K562 (cell line): ENCODE results near the gene TMEM143. TPM values are rescaled to one million over a fixed set of nuclear protein-coding genes. Genes with fewer than 3 reads are reported as not detected.
A peak's percentile ranks its signal among the peaks of the same experiment; 100 is the strongest.

Experiments
- BCL6 ChIP-seq: fragments of 250-450 bp; sonication (Bioruptor Pico); IDR thresholded peaks from 2 replicates; pipeline ENCODE4 v1.4.0; 2020
- BHLHE40 ChIP-seq: IDR thresholded peaks from 2 replicates; pipeline ENCODE4 v1.6.1; 2011; ENCODE audit warnings: low read length, improper control_type of control experiment
- BMI1 ChIP-seq: fragments of 150-350 bp; IDR thresholded peaks from 2 replicates; pipeline ENCODE4 v1.6.1; 2014; ENCODE audit warnings: low read length
- CBFA2T3 ChIP-seq: fragments of 450-650 bp; IDR thresholded peaks from 2 replicates; pipeline ENCODE4 v1.6.1; 2017
- CHD4 ChIP-seq: fragments of 200-600 bp; sonication (generic); IDR thresholded peaks from 3 replicates; pipeline ENCODE4 v1.6.1; 2012; ENCODE audit warnings: low read depth, mild to moderate bottlenecking, mixed read lengths, low read length, inconsistent platforms; ENCODE audit not compliant: insufficient read depth, insufficient replicate concordance, poor library complexity, severe bottlenecking
- CXXC5 ChIP-seq: fragments of 250-450 bp; sonication (Bioruptor Pico); IDR thresholded peaks from 2 replicates; pipeline ENCODE4 v1.8.0; 2022; ENCODE audit warnings: inconsistent platforms, mild to moderate bottlenecking, moderate library complexity
- IRF2 ChIP-seq: sonication (generic); formaldehyde crosslinking; IDR thresholded peaks from 2 replicates; pipeline ENCODE4 v1.8.1; 2022; ENCODE audit warnings: mild to moderate bottlenecking, missing genetic modification reagents
- JUN ChIP-seq, 2 experiments: sonication (generic) in 1 of 2; formaldehyde crosslinking in 1 of 2; IDR thresholded peaks; 2 replicates each; pipeline versions ENCODE4 v1.6.1 to v1.8.0; 2012 to 2022; ENCODE audit warnings: borderline replicate concordance in 2 of 2, mild to moderate bottlenecking in 2 of 2, improper control_type of control experiment in 1 of 2, low read depth in 1 of 2, low read length in 1 of 2, missing genetic modification reagents in 1 of 2
- KAT8 ChIP-seq: fragments of 450-650 bp; IDR thresholded peaks from 2 replicates; pipeline ENCODE4 v1.6.1; 2016; ENCODE audit warnings: low read depth, mild to moderate bottlenecking
- POLR2A ChIP-seq: fragments of 450-650 bp; conservative IDR thresholded peaks from 2 replicates; pipeline ENCODE4 v1.6.1; 2016
- POLR3G ChIP-seq: IDR thresholded peaks from 2 replicates; pipeline ENCODE4 v1.6.1; 2011; ENCODE audit not compliant: insufficient read length, insufficient replicate concordance; ENCODE audit errors: extremely low read depth
- SMARCA5 ChIP-seq: fragments of 450-650 bp; IDR thresholded peaks from 2 replicates; pipeline ENCODE4 v1.6.1; 2016
- SOX6 ChIP-seq: fragments of 450-650 bp; IDR thresholded peaks from 2 replicates; pipeline ENCODE4 v1.6.1; 2014; ENCODE audit warnings: mild to moderate bottlenecking
- SRF ChIP-seq, 2 experiments: fragments of 250-450, 450-650 bp in 1 of 2; sonication (Bioruptor Pico) in 1 of 2; sonication (generic) in 1 of 2; formaldehyde crosslinking; IDR thresholded peaks; 2 replicates each; pipeline versions ENCODE4 v1.5.0 to v1.5.1; 2020 to 2022; ENCODE audit warnings: mild to moderate bottlenecking in 1 of 2, missing genetic modification reagents in 1 of 2
- STAT6 ChIP-seq: sonication (generic); formaldehyde crosslinking; IDR thresholded peaks from 2 replicates; pipeline ENCODE4 v1.8.1; 2023; ENCODE audit warnings: mild to moderate bottlenecking, missing genetic modification reagents
- TAF15 ChIP-seq: fragments of 200-400 bp; formaldehyde crosslinking; IDR thresholded peaks from 2 replicates; pipeline ENCODE4 v1.6.1; 2017; ENCODE audit warnings: mild to moderate bottlenecking, low read depth, low read length, moderate library complexity
- TCF3 ChIP-seq: sonication (generic); formaldehyde crosslinking; IDR thresholded peaks from 2 replicates; pipeline ENCODE4 v1.4.0; 2020; ENCODE audit warnings: mild to moderate bottlenecking, missing genetic modification reagents
- ZKSCAN8 ChIP-seq: fragments of 200-800 bp; sonication (Bioruptor generic); IDR thresholded peaks from 2 replicates; pipeline ENCODE4 v1.6.1; 2016; ENCODE audit warnings: missing genetic modification characterization, missing compliant biosample characterization
- ZNF23 ChIP-seq: fragments of 250-450 bp; sonication (Bioruptor Pico); IDR thresholded peaks from 2 replicates; pipeline ENCODE4 v1.4.0; 2020; ENCODE audit warnings: mild to moderate bottlenecking
- polyA plus RNA-seq, 8 experiments: library from polyadenylated mRNA; depleted of rRNA in 4 of 8; stranded (reverse) in 5 of 8; unstranded in 3 of 8; fragments of >200 nt; fragmentation: Nextera tagmentation in 2 of 8; fragmentation: Illumina TruSeq in 1 of 8; extraction: Ambion mirVana in 2 of 8; extraction: Trizol in 1 of 8; gene quantifications; 2 replicates each; pipeline versions ENCODE4 v1.2.1 to v1.2.3, GENCODE V29; 2011 to 2014; ENCODE audit warnings: inconsistent platforms in 1 of 8, missing spikeins in 1 of 8
- total RNA-seq, 7 experiments: library from RNA; depleted of rRNA in 6 of 7; stranded (reverse); fragments of >200 nt in 6 of 7; fragmentation: Illumina TruSeq in 2 of 7; extraction: Trizol in 2 of 7; gene quantifications; 2 replicates each; pipeline versions ENCODE4 v1.2.1 to v1.2.3, GENCODE V29; 2011 to 2021; ENCODE audit warnings: low replicate concordance in 1 of 7
- TF ChIP-seq, protein P1 (sequence below): fragments of 450-650 bp; IDR thresholded peaks from 2 replicates; pipeline ENCODE4 v1.6.1; 2016; ENCODE audit warnings: antibody characterized with exemption
- TF ChIP-seq, protein P2 (sequence below): fragments of 250-450 bp; sonication (Bioruptor Pico); IDR thresholded peaks from 2 replicates; pipeline ENCODE4 v1.8.0; 2022; ENCODE audit warnings: inconsistent platforms, mild to moderate bottlenecking, moderate library complexity, borderline replicate concordance
- TF ChIP-seq, protein P3 (sequence below): fragments of 450-650 bp; IDR thresholded peaks from 2 replicates; pipeline ENCODE4 v1.7.0; 2016; ENCODE audit warnings: borderline replicate concordance

Gene TMEM143
- total and polyA plus RNA-seq, 9 of the 15 experiments (the other 6 are each of a cell fraction or from before 2014, with no cell fraction given), result 0.66 to 8.8 (median 4.3) TPM

GRCh38 chr19:48390188-48391099 lies 26.7 kb upstream of the TMEM143 start (continued):
- TF ChIP-seq, protein P1, sequence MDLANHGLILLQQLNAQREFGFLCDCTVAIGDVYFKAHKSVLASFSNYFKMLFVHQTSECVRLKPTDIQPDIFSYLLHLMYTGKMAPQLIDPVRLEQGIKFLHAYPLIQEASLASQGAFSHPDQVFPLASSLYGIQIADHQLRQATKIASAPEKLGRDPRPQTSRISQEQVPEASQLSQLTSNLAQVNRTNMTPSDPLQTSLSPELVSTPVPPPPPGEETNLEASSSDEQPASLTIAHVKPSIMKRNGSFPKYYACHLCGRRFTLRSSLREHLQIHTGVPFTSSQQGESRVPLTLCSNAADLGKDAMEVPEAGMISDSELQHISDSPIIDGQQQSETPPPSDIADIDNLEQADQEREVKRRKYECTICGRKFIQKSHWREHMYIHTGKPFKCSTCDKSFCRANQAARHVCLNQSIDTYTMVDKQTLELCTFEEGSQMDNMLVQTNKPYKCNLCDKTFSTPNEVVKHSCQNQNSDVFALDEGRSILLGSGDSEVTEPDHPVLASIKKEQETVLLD, result no peak
- TF ChIP-seq ZNF23, result no peak
- TF ChIP-seq CHD4, result no peak
- TF ChIP-seq JUN (IDR thresholded peaks at IDR 0.05; ENCODE audit: borderline replicate concordance, low read depth, low read length), result no peak
- peak; percentile 69; the same call in 1 of the 2 replicates for TF ChIP-seq JUN (CRISPR knock-in tag; IDR thresholded peaks at IDR 0.05; ENCODE audit: borderline replicate concordance)
- no peak for TF ChIP-seq ZKSCAN8 (CRISPR knock-in tag)
- TF ChIP-seq SMARCA5, result no peak
- no peak for TF ChIP-seq BMI1
- TF ChIP-seq TAF15, result no peak
- 0 out of 2 replicates have a peak, but pooled peaks have one; percentile 12 for TF ChIP-seq CXXC5 (CRISPR knock-in tag)
- TF ChIP-seq, protein P2, sequence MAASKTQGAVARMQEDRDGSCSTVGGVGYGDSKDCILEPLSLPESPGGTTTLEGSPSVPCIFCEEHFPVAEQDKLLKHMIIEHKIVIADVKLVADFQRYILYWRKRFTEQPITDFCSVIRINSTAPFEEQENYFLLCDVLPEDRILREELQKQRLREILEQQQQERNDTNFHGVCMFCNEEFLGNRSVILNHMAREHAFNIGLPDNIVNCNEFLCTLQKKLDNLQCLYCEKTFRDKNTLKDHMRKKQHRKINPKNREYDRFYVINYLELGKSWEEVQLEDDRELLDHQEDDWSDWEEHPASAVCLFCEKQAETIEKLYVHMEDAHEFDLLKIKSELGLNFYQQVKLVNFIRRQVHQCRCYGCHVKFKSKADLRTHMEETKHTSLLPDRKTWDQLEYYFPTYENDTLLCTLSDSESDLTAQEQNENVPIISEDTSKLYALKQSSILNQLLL (CRISPR knock-in tag), result no peak
- no peak for TF ChIP-seq BHLHE40
- no peak for TF ChIP-seq SOX6
- TF ChIP-seq KAT8, result no peak
- no peak for TF ChIP-seq POLR3G
- no peak; the same call in 1 of the 2 replicates for TF ChIP-seq STAT6 (CRISPR knock-in tag)
- no peak; the same call in 1 of the 2 replicates for TF ChIP-seq POLR2A
- TF ChIP-seq BCL6 (CRISPR knock-in tag), result no peak
- TF ChIP-seq, protein P3, sequence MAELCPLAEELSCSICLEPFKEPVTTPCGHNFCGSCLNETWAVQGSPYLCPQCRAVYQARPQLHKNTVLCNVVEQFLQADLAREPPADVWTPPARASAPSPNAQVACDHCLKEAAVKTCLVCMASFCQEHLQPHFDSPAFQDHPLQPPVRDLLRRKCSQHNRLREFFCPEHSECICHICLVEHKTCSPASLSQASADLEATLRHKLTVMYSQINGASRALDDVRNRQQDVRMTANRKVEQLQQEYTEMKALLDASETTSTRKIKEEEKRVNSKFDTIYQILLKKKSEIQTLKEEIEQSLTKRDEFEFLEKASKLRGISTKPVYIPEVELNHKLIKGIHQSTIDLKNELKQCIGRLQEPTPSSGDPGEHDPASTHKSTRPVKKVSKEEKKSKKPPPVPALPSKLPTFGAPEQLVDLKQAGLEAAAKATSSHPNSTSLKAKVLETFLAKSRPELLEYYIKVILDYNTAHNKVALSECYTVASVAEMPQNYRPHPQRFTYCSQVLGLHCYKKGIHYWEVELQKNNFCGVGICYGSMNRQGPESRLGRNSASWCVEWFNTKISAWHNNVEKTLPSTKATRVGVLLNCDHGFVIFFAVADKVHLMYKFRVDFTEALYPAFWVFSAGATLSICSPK, result no peak
- no peak for TF ChIP-seq SRF (CRISPR knock-in tag; IDR thresholded peaks at IDR 0.05)
- TF ChIP-seq CBFA2T3, result no peak
- no peak for TF ChIP-seq TCF3
- TF ChIP-seq IRF2 (CRISPR knock-in tag), result no peak
